Transverse colon (tissue), 4 donors: ENCODE measurements around the gene CASP2. TPM values are rescaled to one million over a fixed set of nuclear protein-coding genes. Genes with fewer than 3 reads are reported as not detected.

Source experiments
- DNase-seq: peaks from one replicate; pipeline ENCODE4 v3.0.0-alpha.2; 2019
- H3K27ac ChIP-seq, 4 donors: fragments of 200-600 bp; sonication (generic); 2 replicates each; pipeline ENCODE4 v1.5.1; 2016 to 2018; ENCODE audit warnings: inconsistent platforms in 4 of 4
- H3K27me3 ChIP-seq: fragments of 200-600 bp; sonication (generic); 2 replicates; pipeline ENCODE4 v1.5.1; 2017; ENCODE audit warnings: inconsistent platforms
- H3K36me3 ChIP-seq, 4 donors: fragments of 200-600 bp; sonication (generic); 2 replicates each; pipeline ENCODE4 v1.5.1; 2017 to 2019; ENCODE audit warnings: inconsistent platforms in 4 of 4
- H3K4me1 ChIP-seq, 4 donors: fragments of 200-600 bp; sonication (generic); 2 replicates each; pipeline ENCODE4 v1.5.1; 2017 to 2020; ENCODE audit warnings: inconsistent platforms in 4 of 4
- H3K4me3 ChIP-seq, 4 donors: fragments of 200-600 bp; sonication (generic); 1 replicate in 1 of 4; 2 replicates in 3 of 4; pipeline versions ENCODE4 v1.5.1 to v1.6.1; 2017 to 2019; ENCODE audit warnings: inconsistent platforms in 4 of 4
- H3K9me3 ChIP-seq, 2 donors: fragments of 200-600 bp; sonication (generic); 2 replicates each; pipeline ENCODE4 v1.5.1; 2017 to 2019; ENCODE audit warnings: inconsistent platforms in 2 of 2
- EP300 ChIP-seq: sonication (generic); formaldehyde crosslinking; IDR thresholded peaks from one replicate; pipeline ENCODE4 v1.6.1; 2017; ENCODE audit warnings: antibody characterized with exemption, low read depth
- POLR2A ChIP-seq: fragments of 450-650 bp; IDR thresholded peaks from one replicate; pipeline ENCODE4 v1.6.1; 2016; ENCODE audit warnings: antibody characterized with exemption, mild to moderate bottlenecking, moderate library complexity
- POLR2AphosphoS5 ChIP-seq, 3 donors: sonication (generic); formaldehyde crosslinking; IDR thresholded peaks; one replicate each; pipeline ENCODE4 v1.6.1; 2016; ENCODE audit warnings: antibody characterized with exemption in 3 of 3
- WGBS, 2 donors: methylation state at CpG; one replicate each; pipeline ENCODE4 v1.1.5; 2018; ENCODE audit warnings: low coverage in 1 of 2; 5-methylcytosine and 5-hydroxymethylcytosine counted together
- in situ Hi-C, 4 donors: fragments of 200-750 bp; cut with MboI; loops; one replicate each; pipeline versions ENCODE4 v1.15.0 to v1.15.1; 2017; ENCODE audit warnings: low sequenced_read_pairs in 3 of 4, low pct_ligation_motif_present in 1 of 4, low pct_unique_long_range_greater_than_20kb in 1 of 4
- intact Hi-C: fragments of 100-400 bp; cut with DNase I; formaldehyde crosslinking; loops from one replicate; pipeline ENCODE4 v1.15.1; 2023; ENCODE audit warnings: low total_unique reads
- total RNA-seq, 4 donors: library from RNA; depleted of rRNA; stranded (reverse); fragments of >200 nt; gene quantifications; one replicate each; pipeline ENCODE4 v1.1.0, GENCODE V29; 2016
- TF ChIP-seq, protein P1 (sequence below), 5 experiments: fragments of 200-600 bp in 3 of 5; fragments of 450-650 bp in 2 of 5; sonication (generic) in 3 of 5; IDR thresholded peaks; 1 replicate in 2 of 5; 2 replicates in 3 of 5; pipeline ENCODE4 v1.5.1; 2016 to 2017; ENCODE audit warnings: antibody characterized with exemption in 5 of 5, inconsistent platforms in 3 of 5, mild to moderate bottlenecking in 2 of 5, moderate library complexity in 1 of 5

Gene CASP2
- total RNA-seq, 4 donors from 2014 or later: 13.5 to 38.9 (median 17.6) TPM

GRCh38 chr7:143346018-143346417, 57.9 kb downstream of the CASP2 start:
- H3K9me3 ChIP-seq: no peaks in the 10 kb centered on the region
- H3K27ac ChIP-seq: no peak overlapping the region
- DNase-seq: no peak
- no peak overlapping the region for H3K4me3 ChIP-seq
- intact Hi-C loops: no loop called here
- H3K27me3 ChIP-seq: peaks cover 6% of the 10 kb centered on the region
- H3K36me3 ChIP-seq: no peaks in the 10 kb centered on the region
- TF ChIP-seq, protein P1, sequence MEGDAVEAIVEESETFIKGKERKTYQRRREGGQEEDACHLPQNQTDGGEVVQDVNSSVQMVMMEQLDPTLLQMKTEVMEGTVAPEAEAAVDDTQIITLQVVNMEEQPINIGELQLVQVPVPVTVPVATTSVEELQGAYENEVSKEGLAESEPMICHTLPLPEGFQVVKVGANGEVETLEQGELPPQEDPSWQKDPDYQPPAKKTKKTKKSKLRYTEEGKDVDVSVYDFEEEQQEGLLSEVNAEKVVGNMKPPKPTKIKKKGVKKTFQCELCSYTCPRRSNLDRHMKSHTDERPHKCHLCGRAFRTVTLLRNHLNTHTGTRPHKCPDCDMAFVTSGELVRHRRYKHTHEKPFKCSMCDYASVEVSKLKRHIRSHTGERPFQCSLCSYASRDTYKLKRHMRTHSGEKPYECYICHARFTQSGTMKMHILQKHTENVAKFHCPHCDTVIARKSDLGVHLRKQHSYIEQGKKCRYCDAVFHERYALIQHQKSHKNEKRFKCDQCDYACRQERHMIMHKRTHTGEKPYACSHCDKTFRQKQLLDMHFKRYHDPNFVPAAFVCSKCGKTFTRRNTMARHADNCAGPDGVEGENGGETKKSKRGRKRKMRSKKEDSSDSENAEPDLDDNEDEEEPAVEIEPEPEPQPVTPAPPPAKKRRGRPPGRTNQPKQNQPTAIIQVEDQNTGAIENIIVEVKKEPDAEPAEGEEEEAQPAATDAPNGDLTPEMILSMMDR (IDR thresholded peaks at IDR 0.05): no peak
- TF ChIP-seq POLR2A (no peak), EP300 (no peak), POLR2AphosphoS5 (IDR thresholded peaks at IDR 0.05) (no peak)
- in situ Hi-C loops: loop anchor here in 1 of 4 donors (25.0 kb wide), 1 partner anchor 334 kb away; no protein-coding TSS in a partner anchor
- 96 to 100% methylated on average over 1 to 4 of the region's 4 CpGs for WGBS, 2 donors
- peaks cover 0 to 8% (median 3%) of the 10 kb centered on the region in 4 donors for H3K4me1 ChIP-seq

DNA sequence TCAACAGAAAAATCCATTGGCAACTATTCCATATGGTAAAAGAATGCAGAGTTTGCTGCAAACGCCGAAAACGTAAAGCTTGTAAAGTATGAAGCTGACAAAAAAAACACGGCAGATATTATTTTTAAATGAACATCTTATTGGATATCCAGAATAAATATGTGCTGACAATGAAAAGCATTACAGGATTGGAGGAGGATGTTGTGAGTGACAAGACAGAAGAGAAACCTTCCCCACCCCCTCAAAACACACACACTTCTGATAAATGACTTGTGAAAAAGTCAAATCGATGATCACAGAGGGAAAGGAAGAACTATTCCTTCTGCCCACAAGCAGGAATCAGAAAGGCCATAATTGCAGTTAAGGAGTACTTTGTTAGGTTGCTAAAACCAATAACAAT, 59.8 kb downstream of the CASP2 start:
- no peak overlapping the region for H3K4me3 ChIP-seq
- DNase-seq: no peak
- TF ChIP-seq, protein P1 (IDR thresholded peaks at IDR 0.05): no peak
- TF ChIP-seq POLR2A (no peak), EP300 (no peak), POLR2AphosphoS5 (IDR thresholded peaks at IDR 0.05) (no peak)
- WGBS, 2 donors: 65 to 85% methylated on average over 5 of the region's 5 CpGs
- H3K27me3 ChIP-seq: peaks cover 6% of the 10 kb centered on the region
- no peaks in the 10 kb centered on the region for H3K9me3 ChIP-seq
- in situ Hi-C loops: loop anchor here in 1 of 4 donors (25.0 kb wide), 1 partner anchor 336 kb away; no protein-coding TSS in a partner anchor
- intact Hi-C loops: no loop called here
- no peak overlapping the region for H3K27ac ChIP-seq
- no peaks in the 10 kb centered on the region for H3K36me3 ChIP-seq
- peaks cover 0 to 8% (median 3%) of the 10 kb centered on the region in 4 donors for H3K4me1 ChIP-seq

- in situ Hi-C loops (no loop called here), intact Hi-C loops (no loop called here)
- no peaks in the 10 kb centered on the region for H3K36me3 ChIP-seq
- H3K27ac ChIP-seq: no peak overlapping the region
- no peaks in the 10 kb centered on the region for H3K4me1 ChIP-seq
- H3K4me3 ChIP-seq: no peak overlapping the region
- 83 to 89% methylated on average over 3 to 5 of the region's 5 CpGs for WGBS, 2 donors
- no peak for DNase-seq
- TF ChIP-seq POLR2A: no peak
- peaks cover 3% of the 10 kb centered on the region for H3K27me3 ChIP-seq
- no peaks in the 10 kb centered on the region for H3K9me3 ChIP-seq
These were observed 62.9 kb downstream of the CASP2 start for GRCh38 chr7:143351060-143351459.

DNA sequence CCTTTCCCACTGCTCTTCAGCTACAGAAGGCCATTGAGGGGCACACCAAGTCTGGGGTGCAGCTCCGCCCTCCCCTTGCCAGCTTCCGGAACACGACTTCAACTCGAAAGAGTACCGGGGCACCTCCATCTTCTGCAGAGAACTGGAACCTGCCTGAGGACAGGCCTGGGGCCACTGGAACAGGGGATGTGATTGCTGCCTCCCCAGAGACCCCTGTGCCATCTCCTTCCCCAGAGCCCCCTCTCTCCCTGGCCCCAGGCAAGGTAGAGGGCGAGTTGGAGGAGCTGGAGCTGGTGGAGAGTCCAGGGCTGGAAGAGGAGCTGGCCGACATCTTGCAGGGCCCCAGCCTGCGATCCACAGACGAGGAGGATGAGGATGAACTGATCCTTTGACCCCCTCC, 63.4 kb downstream of the CASP2 start:
- no peak for TF ChIP-seq POLR2A
- TF ChIP-seq EP300: no peak
- TF ChIP-seq, protein P1 (IDR thresholded peaks at IDR 0.05): no peak
- TF ChIP-seq POLR2AphosphoS5 (IDR thresholded peaks at IDR 0.05): no peak
- Histone ChIP-seq H3K36me3 (no peaks in the 10 kb centered on the region), H3K4me3 (no peak overlapping the region), H3K9me3 (no peaks in the 10 kb centered on the region), H3K4me1 (no peaks in the 10 kb centered on the region), H3K27ac (no peak overlapping the region), H3K27me3 (no peaks in the 10 kb centered on the region)
- no peak for DNase-seq
- intact Hi-C loops: no loop called here
- WGBS, 2 donors: 87 to 100% methylated on average over 1 to 9 of the region's 9 CpGs
- in situ Hi-C loops: no loop called here

DNA sequence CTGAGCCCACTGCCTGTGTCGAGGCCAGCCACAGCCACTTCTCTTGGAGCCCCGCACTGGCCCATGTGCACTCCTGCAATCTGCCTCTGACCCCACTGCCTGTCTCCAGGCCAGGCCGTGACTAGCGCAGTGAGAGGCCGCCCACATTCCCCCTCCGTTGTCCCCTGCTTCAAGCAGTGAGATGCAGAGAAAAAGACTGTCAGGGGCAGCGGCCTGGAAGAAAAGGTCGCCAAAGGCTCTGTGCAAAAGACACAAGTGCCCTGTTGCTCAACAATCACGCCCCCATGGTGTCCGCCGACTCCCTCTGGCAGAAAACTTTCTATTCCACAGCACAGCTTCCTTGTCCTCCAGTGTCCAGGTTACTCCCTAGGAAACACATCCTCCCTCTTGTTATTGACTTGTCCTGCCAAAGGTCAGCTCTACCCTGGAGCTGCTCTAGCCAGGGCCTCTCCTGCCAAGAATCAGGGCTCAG, 64.4 kb downstream of the CASP2 start:
- Histone ChIP-seq H3K27ac (no peak overlapping the region), H3K9me3 (no peaks in the 10 kb centered on the region), H3K27me3 (no peaks in the 10 kb centered on the region), H3K4me1 (no peaks in the 10 kb centered on the region), H3K4me3 (no peak overlapping the region), H3K36me3 (no peaks in the 10 kb centered on the region)
- intact Hi-C loops (no loop called here), in situ Hi-C loops (no loop called here)
- TF ChIP-seq POLR2AphosphoS5 (IDR thresholded peaks at IDR 0.05) (no peak), POLR2A (no peak), EP300 (no peak)
- TF ChIP-seq, protein P1 (IDR thresholded peaks at IDR 0.05): no peak
- WGBS, 2 donors: 93% methylated on average over 11 of the region's 11 CpGs; no CpG with 5 or more reads in 1 of the 2 donors
- no peak for DNase-seq
